Measurements from ENCODE around the gene SYNE1.

DNA sequence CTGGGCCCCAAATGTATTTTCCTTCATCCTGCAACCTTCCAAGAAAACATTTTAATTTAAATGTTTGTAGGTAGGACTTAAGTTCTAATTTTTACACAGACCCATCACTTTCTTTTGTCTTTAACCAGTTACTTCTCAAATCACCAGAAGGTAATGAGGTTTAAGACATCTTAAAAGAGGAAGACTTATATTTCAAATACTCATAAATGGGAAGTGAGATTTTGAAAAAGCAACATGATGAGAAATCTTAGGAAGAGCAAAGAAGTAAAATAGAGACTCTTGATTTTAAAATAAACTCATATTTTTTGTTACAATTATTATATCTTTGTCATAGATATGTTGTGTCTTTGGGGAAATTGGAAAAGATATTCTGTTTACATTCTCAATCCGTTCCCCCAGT, 82.3 kb downstream of the SYNE1 start:
- TF ChIP-seq GATA2 (IDR thresholded peaks at IDR 0.05; ENCODE audit: low read depth, low read length) (no peak), GATA3 (IDR thresholded peaks at IDR 0.05; ENCODE audit: low read depth, low read length) (no peak)

Measured in SH-SY5Y (cell line).